Measurements from ENCODE around the gene NLRC5.
"Not testable (repeated sequence)": the region's sequence is repeated elsewhere in the genome, so short reads cannot be mapped to it uniquely, and the experiment has no call there.

Gene NLRC5

GRCh38 chr16:57069053-57069452 is 79.7 kb downstream of the NLRC5 start:
- no peak for DNase-seq (ENCODE audit: extremely low spot score)
- TF ChIP-seq, protein P1, sequence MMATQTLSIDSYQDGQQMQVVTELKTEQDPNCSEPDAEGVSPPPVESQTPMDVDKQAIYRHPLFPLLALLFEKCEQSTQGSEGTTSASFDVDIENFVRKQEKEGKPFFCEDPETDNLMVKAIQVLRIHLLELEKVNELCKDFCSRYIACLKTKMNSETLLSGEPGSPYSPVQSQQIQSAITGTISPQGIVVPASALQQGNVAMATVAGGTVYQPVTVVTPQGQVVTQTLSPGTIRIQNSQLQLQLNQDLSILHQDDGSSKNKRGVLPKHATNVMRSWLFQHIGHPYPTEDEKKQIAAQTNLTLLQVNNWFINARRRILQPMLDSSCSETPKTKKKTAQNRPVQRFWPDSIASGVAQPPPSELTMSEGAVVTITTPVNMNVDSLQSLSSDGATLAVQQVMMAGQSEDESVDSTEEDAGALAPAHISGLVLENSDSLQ (IDR thresholded peaks at IDR 0.05): no peak
- TF ChIP-seq BHLHE40 (IDR thresholded peaks at IDR 0.05; ENCODE audit: borderline replicate concordance) (no peak), SUZ12 (IDR thresholded peaks at IDR 0.05) (no peak), ZNF384 (IDR thresholded peaks at IDR 0.05) (no peak), FOXK2 (IDR thresholded peaks at IDR 0.05) (no peak), ARNT (IDR thresholded peaks at IDR 0.05) (no peak)
- CTCF ChIA-PET: interaction anchor here (0.9 to 1.2 kb wide), 2 partner anchors 15 to 16 kb away, joined by 3 to 4 read pairs; no protein-coding TSS in a partner anchor
- POLR2A ChIA-PET: no interaction called here

DNA sequence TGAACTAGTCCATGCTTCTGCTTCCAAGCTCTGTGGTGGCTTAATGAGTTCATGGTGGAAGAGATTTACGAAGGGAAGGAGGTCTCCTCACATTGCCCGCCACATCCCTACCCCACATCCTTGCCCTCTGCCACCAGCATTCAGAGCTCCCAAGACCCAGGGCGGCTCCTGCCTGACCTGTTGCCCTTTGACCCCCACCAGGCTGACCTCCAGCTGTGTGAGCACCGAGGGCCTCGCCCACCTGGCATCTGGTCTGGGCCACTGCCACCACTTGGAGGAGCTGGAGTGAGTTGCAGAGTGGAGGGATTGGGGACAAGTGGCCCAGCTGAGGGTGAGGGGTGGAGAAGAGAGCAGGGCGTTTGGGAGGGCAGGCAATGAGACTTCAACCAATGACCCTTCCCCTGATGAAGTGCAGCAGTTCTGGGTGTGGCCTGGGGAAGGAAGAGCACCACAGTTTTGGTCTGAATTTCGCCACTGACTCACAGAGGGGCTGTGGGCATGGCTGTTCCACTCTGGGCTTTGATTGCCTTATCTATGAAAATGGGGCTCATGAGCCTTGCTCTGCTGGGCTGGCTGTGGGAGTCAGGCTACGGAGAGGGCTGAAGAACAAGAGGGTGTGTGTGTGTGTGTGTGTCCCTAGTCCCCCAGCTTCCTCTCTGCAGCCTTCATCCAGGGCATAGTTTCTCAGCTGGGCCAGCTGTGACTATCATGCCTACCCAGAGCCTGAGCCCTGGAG is 80.4 kb downstream of the NLRC5 start:
- CTCF ChIA-PET: interaction anchor here (0.9 to 1.2 kb wide), 2 partner anchors 14 to 15 kb away, joined by 3 to 4 read pairs; no protein-coding TSS in a partner anchor
- POLR2A ChIA-PET: no interaction called here
- DNase-seq (ENCODE audit: extremely low spot score): no peak
- TF ChIP-seq SP1 (IDR thresholded peaks at IDR 0.05): no peak
- TF ChIP-seq NFRKB (IDR thresholded peaks at IDR 0.05): no peak
- TF ChIP-seq L3MBTL2 (conservative IDR thresholded peaks at IDR 0.05): no peak
- TF ChIP-seq, protein P1 (IDR thresholded peaks at IDR 0.05): no peak
- no peak for TF ChIP-seq TARDBP (IDR thresholded peaks at IDR 0.05)
- no peak for TF ChIP-seq BHLHE40 (IDR thresholded peaks at IDR 0.05; ENCODE audit: borderline replicate concordance)
- TF ChIP-seq SUZ12 (IDR thresholded peaks at IDR 0.05): no peak
- TF ChIP-seq FOXA1 (IDR thresholded peaks at IDR 0.05): no peak
- no peak for TF ChIP-seq HDGF (IDR thresholded peaks at IDR 0.05; ENCODE audit: borderline replicate concordance)
- no peak for TF ChIP-seq CTBP1 (IDR thresholded peaks at IDR 0.05; ENCODE audit: borderline replicate concordance)
- no peak for TF ChIP-seq ARNT (IDR thresholded peaks at IDR 0.05)
- TF ChIP-seq FOXK2 (IDR thresholded peaks at IDR 0.05): no peak
- no peak for TF ChIP-seq FOXM1 (IDR thresholded peaks at IDR 0.05; ENCODE audit: borderline replicate concordance)

DNA sequence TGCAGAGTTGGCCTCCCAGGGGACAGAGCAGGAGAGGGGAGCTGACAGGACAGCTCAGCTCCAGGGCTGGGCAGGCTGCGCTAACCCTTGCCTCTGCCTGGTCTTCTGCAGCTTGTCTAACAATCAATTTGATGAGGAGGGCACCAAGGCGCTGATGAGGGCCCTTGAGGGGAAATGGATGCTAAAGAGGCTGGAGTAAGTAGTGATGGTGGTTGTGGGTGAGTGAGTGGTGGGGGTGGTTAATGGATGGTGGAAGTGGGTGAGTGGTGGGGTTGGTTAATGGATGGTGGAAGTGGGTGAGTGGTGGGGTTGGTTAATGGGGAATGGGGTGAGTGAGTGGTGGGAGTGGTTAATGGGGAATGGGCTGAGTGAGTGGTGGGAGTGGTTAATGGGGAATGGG is 81.1 kb downstream of the NLRC5 start:
- TF ChIP-seq L3MBTL2 (conservative IDR thresholded peaks at IDR 0.05): no peak
- no peak for TF ChIP-seq LEF1 (IDR thresholded peaks at IDR 0.05; ENCODE audit: borderline replicate concordance)
- TF ChIP-seq CTBP1 (IDR thresholded peaks at IDR 0.05; ENCODE audit: borderline replicate concordance): no peak
- TF ChIP-seq SP1 (IDR thresholded peaks at IDR 0.05): no peak
- TF ChIP-seq NFRKB (IDR thresholded peaks at IDR 0.05): no peak
- no peak for TF ChIP-seq ARNT (IDR thresholded peaks at IDR 0.05)
- no peak for TF ChIP-seq FOXA1 (IDR thresholded peaks at IDR 0.05)
- TF ChIP-seq ZNF384 (IDR thresholded peaks at IDR 0.05): no peak
- TF ChIP-seq FOXM1 (IDR thresholded peaks at IDR 0.05; ENCODE audit: borderline replicate concordance): no peak
- no peak for TF ChIP-seq TARDBP (IDR thresholded peaks at IDR 0.05)
- TF ChIP-seq, protein P1 (IDR thresholded peaks at IDR 0.05): no peak
- no peak for TF ChIP-seq BHLHE40 (IDR thresholded peaks at IDR 0.05; ENCODE audit: borderline replicate concordance)
- TF ChIP-seq FOXK2 (IDR thresholded peaks at IDR 0.05): no peak
- no peak for TF ChIP-seq HDGF (IDR thresholded peaks at IDR 0.05; ENCODE audit: borderline replicate concordance)
- ChIA-PET CTCF (no interaction called here), POLR2A (no interaction called here)

GRCh38 chr16:57071081-57071732 is 81.8 kb downstream of the NLRC5 start:
- DNase-seq (ENCODE audit: extremely low spot score); POLR2A ChIA-PET; CTCF ChIA-PET: not testable (repeated sequence)

More for the DNA sequence above, 81.1 kb downstream of the NLRC5 start:
- no peak for DNase-seq (ENCODE audit: extremely low spot score)

GRCh38 chr16:57071831-57072582 is 82.7 kb downstream of the NLRC5 start:
- TF ChIP-seq ZNF384 (IDR thresholded peaks at IDR 0.05): no peak
- no peak for TF ChIP-seq FOXM1 (IDR thresholded peaks at IDR 0.05; ENCODE audit: borderline replicate concordance)
- no peak for TF ChIP-seq SP1 (IDR thresholded peaks at IDR 0.05)
- no peak for TF ChIP-seq TARDBP (IDR thresholded peaks at IDR 0.05)
- TF ChIP-seq LEF1 (IDR thresholded peaks at IDR 0.05; ENCODE audit: borderline replicate concordance): no peak
- no peak for TF ChIP-seq FOXK2 (IDR thresholded peaks at IDR 0.05)
- TF ChIP-seq BHLHE40 (IDR thresholded peaks at IDR 0.05; ENCODE audit: borderline replicate concordance): no peak
- TF ChIP-seq, protein P1 (IDR thresholded peaks at IDR 0.05): no peak
- no peak for TF ChIP-seq ELF4 (IDR thresholded peaks at IDR 0.05)
- no peak for TF ChIP-seq CTBP1 (IDR thresholded peaks at IDR 0.05; ENCODE audit: borderline replicate concordance)
- TF ChIP-seq L3MBTL2 (conservative IDR thresholded peaks at IDR 0.05): no peak
- TF ChIP-seq SUZ12 (IDR thresholded peaks at IDR 0.05): no peak
- TF ChIP-seq ARNT (IDR thresholded peaks at IDR 0.05): no peak
- no peak for TF ChIP-seq NFRKB (IDR thresholded peaks at IDR 0.05)
- no peak for TF ChIP-seq HDGF (IDR thresholded peaks at IDR 0.05; ENCODE audit: borderline replicate concordance)
- no peak for TF ChIP-seq FOXA1 (IDR thresholded peaks at IDR 0.05)
- ChIA-PET POLR2A (no interaction called here), CTCF (no interaction called here)
- no peak for DNase-seq (ENCODE audit: extremely low spot score)
